GM18907 (cell line): Measurements from ENCODE around the gene PPP1R14C.

ENCODE experiments used
- ATAC-seq: cut with Tn5 transposase; IDR thresholded peaks from one replicate; pipeline ENCODE4 v1.9.1; 2021; ENCODE audit warnings: mild to moderate bottlenecking, moderate library complexity; ENCODE audit not compliant: unreplicated experiment

Gene PPP1R14C

GRCh38 chr6:150288456-150288855 lies 145.6 kb downstream of the PPP1R14C start:
- no peak for ATAC-seq

DNA sequence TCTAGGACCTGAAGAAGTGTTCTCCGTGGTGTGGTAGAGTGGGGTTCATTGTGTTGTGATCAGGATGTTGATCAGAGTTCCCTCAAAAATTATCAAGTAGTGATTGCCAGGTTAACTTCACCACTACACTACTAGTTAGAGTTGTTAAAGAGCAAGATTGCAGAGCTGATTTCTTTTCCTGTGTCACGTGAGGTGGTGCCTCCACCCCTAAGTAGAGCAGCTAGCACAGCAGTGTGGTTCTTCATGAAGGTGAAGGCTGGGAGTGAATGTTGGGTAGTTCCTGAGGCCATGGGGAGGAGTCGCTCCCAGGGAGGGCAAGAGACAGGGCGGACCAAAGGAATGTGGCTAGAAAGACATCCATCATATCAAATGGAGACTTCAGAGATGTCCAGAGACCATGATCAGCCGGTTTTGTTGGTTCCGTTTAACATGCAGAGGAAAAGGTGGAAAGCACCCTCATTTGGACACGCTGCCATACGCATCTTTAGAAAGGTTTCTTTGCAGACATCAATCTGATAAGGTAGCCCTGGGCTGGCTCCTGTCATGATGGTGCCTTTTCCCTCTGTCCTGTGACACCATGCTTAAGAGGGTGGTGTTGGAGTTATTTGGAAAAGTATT lies 146.7 kb downstream of the PPP1R14C start:
- ATAC-seq: no peak

DNA sequence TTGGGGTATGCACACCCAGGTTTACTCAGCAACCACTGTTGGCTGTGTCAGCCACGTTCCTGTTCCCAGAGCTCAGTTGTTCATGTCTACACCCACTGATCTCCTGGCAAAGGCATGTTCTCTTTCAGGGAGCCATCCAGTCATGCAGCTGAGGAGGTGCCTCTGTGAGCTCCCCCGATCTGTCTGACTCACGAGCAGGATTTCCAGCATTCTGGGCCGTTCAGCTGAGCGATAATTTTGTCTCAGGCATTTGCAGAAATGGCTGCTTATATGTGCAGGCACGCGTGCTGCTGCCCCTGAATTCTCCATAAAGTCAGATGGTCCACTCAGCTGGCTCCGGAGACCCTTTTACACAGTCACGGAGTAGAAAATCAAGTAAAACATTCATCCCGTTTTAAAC lies 147.6 kb downstream of the PPP1R14C start:
- ATAC-seq: no peak

- ATAC-seq: no peak
Measured at GRCh38 chr6:150291968-150292710, 149.3 kb downstream of the PPP1R14C start.

DNA sequence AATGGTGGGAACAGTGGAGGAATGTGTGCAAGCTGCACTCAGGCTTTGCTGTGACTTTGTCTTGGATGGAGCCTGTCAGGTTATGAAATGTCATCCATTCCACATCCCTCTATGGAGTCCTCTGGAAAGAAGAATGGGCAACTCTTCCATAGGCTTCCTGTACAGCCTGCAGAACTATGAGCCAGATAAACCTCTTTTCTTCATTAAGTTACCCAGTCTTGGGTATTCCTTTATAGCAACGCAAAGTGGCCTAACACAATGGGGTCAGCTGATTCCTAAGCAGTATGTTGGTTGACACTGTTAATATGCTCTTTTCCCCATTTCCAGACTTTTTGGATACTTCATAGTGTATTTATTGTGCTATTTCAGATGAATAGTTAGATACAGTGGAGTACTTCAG lies 150.2 kb downstream of the PPP1R14C start:
- ATAC-seq: no peak

DNA sequence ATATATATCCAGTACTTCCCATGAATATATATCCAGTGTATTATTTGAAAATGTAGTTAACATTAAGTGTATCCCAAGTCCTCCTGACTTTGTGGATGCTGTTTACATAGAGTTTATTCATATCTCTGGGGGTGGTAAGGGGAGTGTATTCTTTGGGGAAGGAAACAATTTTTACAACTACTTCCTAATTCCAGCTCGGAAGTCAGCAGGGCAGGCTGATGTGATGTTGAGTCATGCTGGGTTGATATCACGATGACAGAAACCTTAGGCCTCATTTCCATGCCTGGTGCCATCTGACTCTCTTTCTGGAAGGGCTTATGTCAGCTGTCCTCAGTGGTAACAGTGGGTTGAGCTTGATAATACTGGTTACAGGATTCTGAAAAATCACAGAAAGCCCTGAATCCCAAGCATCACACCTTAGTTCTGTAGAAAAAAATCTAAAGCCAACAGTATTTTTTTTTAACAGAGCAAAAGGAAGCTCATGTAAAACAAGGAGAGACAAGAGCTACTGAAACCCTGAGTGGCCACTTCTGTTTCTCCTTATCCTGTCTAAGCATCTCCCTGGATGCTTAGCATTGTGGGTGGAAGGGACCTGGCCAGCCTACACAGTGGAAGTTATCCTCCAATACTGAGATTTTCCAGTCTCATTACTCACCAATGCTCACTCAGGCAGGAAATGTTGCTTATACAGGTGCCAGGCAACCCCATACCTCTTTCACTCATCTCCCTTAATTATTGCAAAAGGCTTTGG lies 150.8 kb downstream of the PPP1R14C start:
- no peak for ATAC-seq

DNA sequence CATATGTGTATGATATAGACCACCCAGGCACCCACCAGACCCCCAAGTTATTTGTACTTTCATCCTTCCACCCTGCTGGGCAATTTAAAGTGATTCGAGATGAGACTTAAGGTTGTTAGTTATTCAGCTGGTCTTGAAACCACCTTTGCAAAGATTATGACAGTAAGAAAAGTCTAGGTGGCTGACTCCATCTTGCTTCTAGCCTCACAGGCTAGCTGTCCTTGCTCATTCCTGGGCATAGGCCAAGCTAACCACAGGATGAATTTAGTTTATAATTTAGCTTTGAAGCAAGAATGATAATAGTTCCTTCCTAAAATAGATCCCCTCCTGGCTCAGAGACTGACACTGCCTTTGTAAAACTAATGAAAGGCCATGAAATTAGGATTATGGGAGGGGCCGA lies 154.0 kb downstream of the PPP1R14C start:
- no peak for ATAC-seq

GRCh38 chr6:150297327-150298029 lies 154.6 kb downstream of the PPP1R14C start:
- no peak for ATAC-seq

GRCh38 chr6:150298030-150298380 lies 155.2 kb downstream of the PPP1R14C start:
- no peak for ATAC-seq

DNA sequence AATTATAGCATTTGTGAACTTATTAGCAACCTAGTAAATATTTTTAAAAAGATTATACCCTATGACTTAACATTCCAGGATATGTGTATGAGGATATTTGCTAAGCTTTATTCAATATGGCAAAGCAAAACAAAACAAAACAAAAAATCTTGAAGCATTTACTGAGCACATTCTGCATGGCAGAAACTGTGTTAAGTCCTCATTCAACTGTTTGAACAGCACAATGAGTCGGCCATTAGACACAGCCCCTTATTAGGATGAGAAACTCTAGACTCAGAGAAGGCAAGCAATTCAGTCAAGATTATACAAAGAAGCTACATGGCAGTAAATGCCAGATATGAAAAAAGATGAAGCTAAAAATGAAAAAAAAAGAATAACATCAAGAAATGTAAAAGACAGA lies 155.8 kb downstream of the PPP1R14C start:
- ATAC-seq: no peak
